Pancreas (tissue), 10 donors: ENCODE data around the gene RAB40C. TPM values are rescaled to one million over a fixed set of nuclear protein-coding genes. Genes with fewer than 3 reads are reported as not detected.

Source experiments
- ATAC-seq, 4 donors: fragments of 200-7000 bp; cut with Tn5 transposase; one replicate each; pipeline versions ENCODE4 v1.8.0 to v1.9.1; 2020; ENCODE audit warnings: mild to moderate bottlenecking in 4 of 4, moderate library complexity in 4 of 4
- DNase-seq, 6 donors: peaks; one replicate each; pipeline ENCODE4 v3.0.0-alpha.2; 2020
- FAIRE-seq: peaks from 2 replicates; lab custom pipeline; 2012; peaks lifted over from hg19 to GRCh38; lab: Jason Lieb, UNC
- H3K27ac ChIP-seq, 4 donors: fragments of 200-600 bp; sonication (generic); 1 replicate in 3 of 4; 2 replicates in 1 of 4; pipeline versions ENCODE4 v1.5.0 to v1.8.0; 2020
- H3K27me3 ChIP-seq, 4 donors: fragments of 200-600 bp; one replicate each; pipeline ENCODE4 v1.8.0; 2021
- H3K36me3 ChIP-seq, 3 donors: fragments of 200-600 bp; sonication (generic) in 1 of 3; one replicate each; pipeline versions ENCODE4 v1.5.0 to v1.8.0; 2020 to 2021
- H3K4me1 ChIP-seq, 3 donors: fragments of 200-600 bp; one replicate each; pipeline ENCODE4 v1.8.0; 2021
- H3K4me3 ChIP-seq, 4 donors: fragments of 200-600 bp; sonication (generic) in 2 of 4; one replicate each; pipeline versions ENCODE4 v1.5.0 to v1.8.0; 2020 to 2021
- H3K9me3 ChIP-seq, 4 donors: fragments of 200-600 bp; one replicate each; pipeline ENCODE4 v1.8.0; 2021
- WGBS, 2 donors: extraction: QIAGEN DNeasy Blood & Tissue Kit; methylation state at CpG; one replicate each; pipeline ENCODE4 v1.1.7; 2013; 5-methylcytosine and 5-hydroxymethylcytosine counted together
- intact Hi-C, 3 donors: fragments of 100-400 bp; cut with DNase I; formaldehyde crosslinking; loops; one replicate each; pipeline versions ENCODE4 v1.11.1 to v1.14.2; 2022
- polyA plus RNA-seq, 2 donors: library from polyadenylated mRNA; stranded (reverse); fragments of 200-250 nt; gene quantifications; one replicate each; pipeline ENCODE4 v1.2.3, GENCODE V29; 2013
- total RNA-seq, 6 donors: library from RNA; stranded (reverse); fragmentation: NEBNext Ultra II Directional in 4 of 6; extraction: Animal tissue kit (Norgen Biotek cat#: 25700) in 4 of 6; gene quantifications; one replicate each; pipeline versions ENCODE4 v1.2.1 to v1.2.4, GENCODE V29; 2021 to 2023
- TF ChIP-seq, protein P1 (sequence below), 4 donors: fragments of 200-600 bp; sonication (generic) in 3 of 4; IDR thresholded peaks; one replicate each; pipeline versions ENCODE4 v1.5.0 to v1.8.0; 2021; ENCODE audit warnings: antibody characterized with exemption in 4 of 4
- donor health status: healthy with polysubstance abuse.
- donor health status: DM: no; HTN: no; CAD: no; lungs with moderate emphysema.
- donor health status: DM: no; HTN: no; CAD: no.
- donor health status: control.
- donor health status: control.
- donor health status: Bipolar disorder and iron deficiency.
- donor health status: DM: yes; HTN: yes; CAD: no.
- donor health status: DM: no; HTN: no; CAD: no.
- donor health status: DM: no; HTN: no; CAD: no.
- donor health status: DM: yes; HTN: yes; CAD: no.

Gene RAB40C
- total and polyA plus RNA-seq, 8 donors = 19.4 to 71.4 (median 33.8) TPM

DNA sequence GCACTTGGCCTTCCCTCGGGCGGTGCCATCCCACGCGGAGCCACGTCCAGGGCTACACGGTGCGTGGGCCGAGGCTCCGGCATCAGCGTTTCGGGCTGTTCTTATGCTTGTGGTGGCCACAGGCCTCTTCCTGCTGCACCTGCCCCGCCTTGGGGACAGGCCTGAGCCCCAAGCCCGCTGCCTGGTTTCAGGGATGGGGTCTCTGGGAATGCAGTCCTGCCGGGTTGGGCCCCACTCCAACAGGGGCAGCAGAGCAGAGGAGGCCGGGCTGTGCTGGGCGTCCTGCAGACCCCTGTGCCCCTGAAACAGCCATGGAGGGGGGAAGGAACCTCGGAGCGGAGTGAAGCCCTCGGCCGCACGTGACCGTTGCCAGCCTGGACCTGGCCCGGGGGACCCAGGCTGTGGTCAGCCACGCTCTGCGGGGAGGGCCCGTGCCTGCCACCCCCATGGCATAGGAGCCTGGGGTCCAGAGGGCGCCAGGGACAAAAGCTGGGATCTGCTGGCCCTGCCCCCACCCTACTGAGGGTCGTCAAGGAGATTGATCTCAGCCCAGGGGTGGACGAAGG lies 40.5 kb downstream of the RAB40C start:
- no peaks in the 10 kb centered on the region for H3K9me3 ChIP-seq
- intact Hi-C loops = no loop called here
- FAIRE-seq (no peak), DNase-seq (peak in 3 of 6 donors; percentile 15 to 81 (median 51)), ATAC-seq (peak in 3 of 4 donors; percentile 4 to 6 (median 5))
- H3K4me3 ChIP-seq = no peak overlapping the region
- TF ChIP-seq, protein P1, sequence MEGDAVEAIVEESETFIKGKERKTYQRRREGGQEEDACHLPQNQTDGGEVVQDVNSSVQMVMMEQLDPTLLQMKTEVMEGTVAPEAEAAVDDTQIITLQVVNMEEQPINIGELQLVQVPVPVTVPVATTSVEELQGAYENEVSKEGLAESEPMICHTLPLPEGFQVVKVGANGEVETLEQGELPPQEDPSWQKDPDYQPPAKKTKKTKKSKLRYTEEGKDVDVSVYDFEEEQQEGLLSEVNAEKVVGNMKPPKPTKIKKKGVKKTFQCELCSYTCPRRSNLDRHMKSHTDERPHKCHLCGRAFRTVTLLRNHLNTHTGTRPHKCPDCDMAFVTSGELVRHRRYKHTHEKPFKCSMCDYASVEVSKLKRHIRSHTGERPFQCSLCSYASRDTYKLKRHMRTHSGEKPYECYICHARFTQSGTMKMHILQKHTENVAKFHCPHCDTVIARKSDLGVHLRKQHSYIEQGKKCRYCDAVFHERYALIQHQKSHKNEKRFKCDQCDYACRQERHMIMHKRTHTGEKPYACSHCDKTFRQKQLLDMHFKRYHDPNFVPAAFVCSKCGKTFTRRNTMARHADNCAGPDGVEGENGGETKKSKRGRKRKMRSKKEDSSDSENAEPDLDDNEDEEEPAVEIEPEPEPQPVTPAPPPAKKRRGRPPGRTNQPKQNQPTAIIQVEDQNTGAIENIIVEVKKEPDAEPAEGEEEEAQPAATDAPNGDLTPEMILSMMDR (IDR thresholded peaks at IDR 0.05) = no peak
- peaks cover 3 to 6% (median 5%) of the 10 kb centered on the region in 3 donors for H3K4me1 ChIP-seq
- H3K36me3 ChIP-seq = peaks cover 0 to 42% (median 11%) of the 10 kb centered on the region in 3 donors
- no peaks in the 10 kb centered on the region for H3K27me3 ChIP-seq
- H3K27ac ChIP-seq = no peak overlapping the region
- WGBS, 2 donors = 60 to 67% methylated on average over 29 of the region's 29 CpGs

DNA sequence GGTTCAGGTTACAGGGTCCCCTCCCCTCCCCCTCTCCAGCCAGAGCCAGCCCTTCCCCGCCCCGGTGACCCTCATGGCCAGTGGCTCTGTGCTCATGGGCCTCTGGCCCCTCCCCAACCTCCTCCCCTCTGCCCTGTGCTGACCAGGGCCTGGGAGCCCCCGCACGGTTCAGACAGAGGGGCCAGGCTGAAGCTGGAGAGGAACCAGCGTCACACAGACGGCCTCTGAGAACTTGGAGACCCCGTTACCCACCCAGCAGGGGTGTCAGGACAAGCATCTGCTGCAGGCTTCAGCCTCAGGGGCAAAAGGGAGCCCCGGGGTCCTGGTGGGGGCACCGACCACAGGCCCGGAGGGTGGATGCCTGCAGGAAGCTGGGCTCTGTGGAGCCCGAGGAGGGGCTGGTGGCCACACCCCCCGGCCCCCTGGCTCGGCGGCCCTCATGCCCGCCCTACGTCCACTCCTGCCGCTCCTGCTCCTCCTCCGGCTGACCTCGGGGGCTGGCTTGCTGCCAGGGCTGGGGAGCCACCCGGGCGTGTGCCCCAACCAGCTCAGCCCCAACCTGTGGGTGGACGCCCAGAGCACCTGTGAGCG lies 41.0 kb downstream of the RAB40C start, which contains the start of gene WFIKKN1:
Gene WFIKKN1 (plus strand): TSS at position 171 of the 591 bp plus-strand sequence. CDS start 269 bp downstream, at position 440.
- H3K36me3 ChIP-seq = peaks cover 0 to 36% (median 10%) of the 10 kb centered on the region in 3 donors
- H3K4me3 ChIP-seq = no peak within 1 kb of the TSS
- no peak for FAIRE-seq
- no peaks in the 10 kb centered on the region for H3K27me3 ChIP-seq
- H3K4me1 ChIP-seq = peaks cover 3 to 6% (median 5%) of the 10 kb centered on the region in 3 donors
- H3K9me3 ChIP-seq = no peaks in the 10 kb centered on the region
- WGBS, 2 donors = 4 to 6% methylated on average over 20 to 23 of the region's 23 CpGs
- no peak within 1 kb of the TSS for H3K27ac ChIP-seq
- intact Hi-C loops = no loop called here
- peak; percentile 58 to 92 (median 77) for DNase-seq
- TF ChIP-seq, protein P1 (IDR thresholded peaks at IDR 0.05) = no peak
- ATAC-seq = peak; percentile 6 to 51 (median 28)

DNA sequence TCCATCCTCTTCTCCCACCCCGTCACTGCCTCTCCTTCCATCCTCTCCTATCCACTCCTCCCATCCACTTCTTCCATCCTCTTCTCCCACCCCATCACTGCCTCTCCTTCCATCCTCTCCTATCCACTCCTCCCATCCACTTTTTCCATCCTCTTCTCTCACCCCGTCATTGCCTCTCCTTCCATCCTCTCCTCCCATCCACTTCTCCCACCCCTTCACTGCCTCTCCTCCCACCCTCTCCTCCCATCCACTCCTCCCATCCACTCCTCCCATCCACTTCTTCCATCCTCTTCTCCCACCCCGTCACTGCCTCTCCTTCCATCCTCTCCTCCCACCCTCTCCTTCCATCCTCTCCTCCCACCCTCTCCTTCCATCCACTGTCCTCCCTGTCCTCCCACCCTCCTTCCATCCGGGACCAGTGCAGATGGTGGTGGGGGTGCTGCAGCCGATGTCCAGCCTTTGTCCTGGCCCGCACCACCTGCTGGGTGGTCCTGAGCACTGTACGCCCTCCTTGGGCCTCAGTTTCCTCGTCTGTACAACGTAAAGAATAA lies 42.0 kb downstream of the RAB40C start:
- peaks cover 0 to 27% (median 5%) of the 10 kb centered on the region in 3 donors for H3K36me3 ChIP-seq
- no peaks in the 10 kb centered on the region for H3K9me3 ChIP-seq
- H3K27ac ChIP-seq = no peak overlapping the region
- DNase-seq = peak in 1 of 6 donors; percentile 20
- no peak for ATAC-seq
- 38 to 58% methylated on average over 9 of the region's 9 CpGs for WGBS, 2 donors
- no peaks in the 10 kb centered on the region for H3K27me3 ChIP-seq
- H3K4me3 ChIP-seq = no peak overlapping the region
- H3K4me1 ChIP-seq = peaks cover 3 to 6% (median 5%) of the 10 kb centered on the region in 3 donors
- TF ChIP-seq, protein P1 (IDR thresholded peaks at IDR 0.05) = no peak
- intact Hi-C loops = no loop called here
- no peak for FAIRE-seq

DNA sequence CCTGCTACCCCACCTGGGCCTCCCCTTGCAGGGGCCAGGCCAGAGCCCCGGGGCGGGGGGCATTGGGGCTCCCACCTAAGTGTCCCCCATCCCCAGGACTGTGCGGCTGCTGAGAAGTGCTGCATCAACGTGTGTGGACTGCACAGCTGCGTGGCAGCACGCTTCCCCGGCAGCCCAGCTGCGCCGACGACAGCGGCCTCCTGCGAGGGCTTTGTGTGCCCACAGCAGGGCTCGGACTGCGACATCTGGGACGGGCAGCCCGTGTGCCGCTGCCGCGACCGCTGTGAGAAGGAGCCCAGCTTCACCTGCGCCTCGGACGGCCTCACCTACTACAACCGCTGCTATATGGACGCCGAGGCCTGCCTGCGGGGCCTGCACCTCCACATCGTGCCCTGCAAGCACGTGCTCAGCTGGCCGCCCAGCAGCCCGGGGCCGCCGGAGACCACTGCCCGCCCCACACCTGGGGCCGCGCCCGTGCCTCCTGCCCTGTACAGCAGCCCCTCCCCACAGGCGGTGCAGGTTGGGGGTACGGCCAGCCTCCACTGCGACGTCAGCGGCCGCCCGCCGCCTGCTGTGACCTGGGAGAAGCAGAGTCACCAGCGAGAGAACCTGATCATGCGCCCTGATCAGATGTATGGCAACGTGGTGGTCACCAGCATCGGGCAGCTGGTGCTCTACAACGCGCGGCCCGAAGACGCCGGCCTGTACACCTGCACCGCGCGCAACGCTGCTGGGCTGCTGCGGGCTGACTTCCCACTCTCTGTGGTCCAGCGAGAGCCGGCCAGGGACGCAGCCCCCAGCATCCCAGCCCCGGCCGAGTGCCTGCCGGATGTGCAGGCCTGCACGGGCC lies 42.8 kb downstream of the RAB40C start:
- intact Hi-C loops = no loop called here
- TF ChIP-seq, protein P1 (IDR thresholded peaks at IDR 0.05) = no peak
- DNase-seq (peak in 4 of 6 donors; percentile 17 to 80 (median 52)), FAIRE-seq (no peak), ATAC-seq (no peak)
- Histone ChIP-seq H3K9me3 (no peaks in the 10 kb centered on the region), H3K27ac (no peak overlapping the region), H3K4me3 (no peak overlapping the region), H3K36me3 (peaks cover 0 to 18% (median 5%) of the 10 kb centered on the region in 3 donors), H3K27me3 (no peaks in the 10 kb centered on the region), H3K4me1 (peaks cover 8 to 10% (median 8%) of the 10 kb centered on the region in 3 donors)
- 94% methylated on average over 67 of the region's 67 CpGs for WGBS, 2 donors
